EL (cell line): ENCODE measurements around the gene SPACDR.

Experiments
- DNase-seq: peaks from one replicate; pipeline ENCODE4 v3.0.0-alpha.2; 2016

The SPACDR gene

DNA sequence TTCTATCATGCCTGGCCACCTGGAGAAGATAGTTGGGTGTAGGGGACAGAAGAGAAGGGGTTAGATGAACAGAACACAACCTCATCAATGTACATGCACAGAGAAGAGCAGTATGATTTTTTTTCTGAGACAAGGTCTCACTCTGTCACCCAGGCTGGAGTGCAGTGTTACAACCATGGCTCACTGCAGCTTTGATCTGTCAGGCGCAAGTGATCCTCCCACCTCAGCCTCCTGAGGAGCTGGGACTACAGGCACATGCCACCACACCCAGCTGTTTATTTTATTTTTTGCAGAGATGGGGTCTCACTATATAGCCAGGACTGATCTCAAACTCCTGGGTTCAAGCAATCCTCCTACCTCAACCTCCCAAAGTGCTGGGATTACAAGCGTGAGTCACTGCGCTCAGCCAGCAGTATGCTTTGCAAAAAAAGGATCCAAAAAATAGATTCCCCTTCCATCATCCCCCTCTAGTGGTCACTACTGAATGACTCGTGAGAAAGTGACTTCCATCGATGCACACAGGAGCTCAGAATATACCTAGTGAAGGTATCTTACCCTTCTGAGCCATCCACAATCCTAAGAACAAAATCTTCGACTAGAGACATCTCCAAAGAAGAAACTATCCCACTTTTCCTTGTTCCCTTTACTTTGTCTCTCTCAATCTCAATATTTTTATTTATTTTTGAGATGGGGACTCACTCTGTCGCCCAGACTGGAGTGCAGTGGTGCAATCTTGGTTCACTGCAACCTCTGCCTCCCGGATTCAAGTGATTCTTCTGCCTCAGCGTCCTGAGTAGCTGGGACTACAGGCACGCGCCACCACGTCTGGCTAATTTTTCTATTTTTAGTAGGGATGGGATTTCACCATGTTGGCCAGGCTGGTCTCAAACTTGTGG is 56.5 kb downstream of the SPACDR start:
- DNase-seq, result peak; percentile 79

DNA sequence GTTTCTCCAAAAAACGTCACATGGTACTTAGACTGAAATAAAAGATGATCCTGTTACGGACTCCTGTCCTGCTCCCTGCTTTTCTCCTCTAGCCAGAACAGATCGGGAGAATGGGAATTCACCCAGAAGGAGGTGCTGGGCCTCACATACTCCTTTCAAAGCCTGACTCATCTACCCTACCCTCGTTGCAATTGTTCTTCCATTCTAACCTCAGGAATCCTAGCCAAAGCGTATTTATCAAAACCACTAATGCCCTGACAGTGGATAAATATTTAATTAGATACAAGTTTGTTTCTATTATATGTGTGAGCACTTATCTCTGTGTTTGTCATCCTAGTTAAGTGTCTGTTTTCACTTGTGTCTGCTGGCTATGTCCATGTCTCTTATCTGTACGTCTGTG is 57.3 kb downstream of the SPACDR start:
- no peak for DNase-seq
